GM23338 (cell line): Measurements from ENCODE around the gene HMHB1.

Source experiments
- CREB1 ChIP-seq: fragments of 250-450 bp; sonication (Bioruptor Pico); IDR thresholded peaks from 2 replicates; pipeline ENCODE4 v1.5.0; 2020; ENCODE audit warnings: low read depth, mild to moderate bottlenecking, moderate library complexity
- CTCF ChIP-seq, 2 experiments: fragments of 200-600 bp in 1 of 2; sonication (generic) in 1 of 2; conservative IDR thresholded peaks; 2 replicates each; pipeline versions ENCODE4 v1.5.1 to v1.6.1; 2016 to 2017; ENCODE audit warnings: antibody characterized with exemption in 2 of 2, low read depth in 2 of 2, mild to moderate bottlenecking in 2 of 2, moderate library complexity in 1 of 2
- ETS1 ChIP-seq: IDR thresholded peaks from 2 replicates; pipeline ENCODE4 v1.6.1; 2016; ENCODE audit warnings: antibody characterized with exemption
- EZH2 ChIP-seq: fragments of 200-600 bp; sonication (generic); IDR thresholded peaks from one replicate; pipeline ENCODE4 v1.8.0; 2017; ENCODE audit warnings: antibody characterized with exemption, mild to moderate bottlenecking, low read depth; ENCODE audit not compliant: unreplicated experiment
- EZH2phosphoT487 ChIP-seq: fragments of 200-600 bp; sonication (generic); IDR thresholded peaks from one replicate; pipeline ENCODE4 v1.8.1; 2018; ENCODE audit warnings: antibody characterized with exemption; ENCODE audit not compliant: unreplicated experiment
- NANOG ChIP-seq: IDR thresholded peaks from 2 replicates; pipeline ENCODE4 v1.6.1; 2016; ENCODE audit warnings: antibody characterized with exemption, borderline replicate concordance
- POLR2AphosphoS5 ChIP-seq: IDR thresholded peaks from 2 replicates; pipeline ENCODE4 v1.6.1; 2016; ENCODE audit warnings: antibody characterized with exemption, low read depth
- REST ChIP-seq: IDR thresholded peaks from one replicate; pipeline ENCODE4 v1.6.1; 2018; ENCODE audit warnings: antibody characterized with exemption; ENCODE audit not compliant: unreplicated experiment
- ZNF462 ChIP-seq: fragments of 250-450 bp; sonication (Bioruptor Pico); IDR thresholded peaks from 2 replicates; pipeline ENCODE4 v1.5.0; 2020; ENCODE audit warnings: mild to moderate bottlenecking, moderate library complexity

- TF ChIP-seq CTCF (conservative IDR thresholded peaks at IDR 0.05; ENCODE audit: low read depth in 2 of 2) = no peak
- TF ChIP-seq EZH2 = no peak
- TF ChIP-seq ETS1 = no peak
- TF ChIP-seq POLR2AphosphoS5 = no peak
- TF ChIP-seq EZH2phosphoT487 = no peak
- TF ChIP-seq REST = no peak
- TF ChIP-seq CREB1 = no peak
- no peak for TF ChIP-seq NANOG
- TF ChIP-seq ZNF462 = no peak
Measured at GRCh38 chr5:143801252-143801939, 10.6 kb upstream of the HMHB1 start.
